ENCODE data around the gene NPPC. TPM values are rescaled to one million over a fixed set of nuclear protein-coding genes. Genes with fewer than 3 reads are reported as not detected.
A peak's percentile ranks its signal among the peaks of the same experiment; 100 is the strongest.

Gene NPPC
- total RNA-seq, 3 donors from 2014 or later, result 0.44 to 0.66 TPM; not detected in 1

DNA sequence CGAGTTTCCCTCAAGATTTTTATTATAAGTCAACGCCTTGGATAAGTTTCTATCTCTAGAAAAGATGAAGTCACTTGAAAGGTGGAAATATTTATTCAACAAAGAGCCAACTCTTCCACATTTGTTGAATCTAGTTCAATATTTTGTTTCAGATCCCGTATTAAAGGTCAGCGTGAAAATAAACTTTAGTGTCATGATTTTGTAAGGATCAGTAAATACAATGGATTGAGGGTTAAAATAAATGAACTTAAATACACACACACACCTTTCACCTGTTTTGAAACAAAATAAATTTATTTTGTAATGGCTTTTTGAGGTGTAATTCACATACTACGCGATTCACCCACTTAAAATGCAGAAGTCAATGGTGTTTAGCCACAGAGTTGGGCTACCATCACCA lies 16.0 kb upstream of the NPPC start:
- H3K27ac ChIP-seq, result no peak overlapping the region
- H3K9me3 ChIP-seq, result no peaks in the 10 kb centered on the region
- H3K4me1 ChIP-seq, result no peaks in the 10 kb centered on the region
- intact Hi-C loops (cut with DNase I; ENCODE audit: low total_unique reads), result no loop called here
- no peak overlapping the region for H3K4me3 ChIP-seq
- no peak for TF ChIP-seq POLR2AphosphoS5 (IDR thresholded peaks at IDR 0.05)
- no peak for TF ChIP-seq POLR2A (IDR thresholded peaks at IDR 0.05)
- TF ChIP-seq, protein P1, sequence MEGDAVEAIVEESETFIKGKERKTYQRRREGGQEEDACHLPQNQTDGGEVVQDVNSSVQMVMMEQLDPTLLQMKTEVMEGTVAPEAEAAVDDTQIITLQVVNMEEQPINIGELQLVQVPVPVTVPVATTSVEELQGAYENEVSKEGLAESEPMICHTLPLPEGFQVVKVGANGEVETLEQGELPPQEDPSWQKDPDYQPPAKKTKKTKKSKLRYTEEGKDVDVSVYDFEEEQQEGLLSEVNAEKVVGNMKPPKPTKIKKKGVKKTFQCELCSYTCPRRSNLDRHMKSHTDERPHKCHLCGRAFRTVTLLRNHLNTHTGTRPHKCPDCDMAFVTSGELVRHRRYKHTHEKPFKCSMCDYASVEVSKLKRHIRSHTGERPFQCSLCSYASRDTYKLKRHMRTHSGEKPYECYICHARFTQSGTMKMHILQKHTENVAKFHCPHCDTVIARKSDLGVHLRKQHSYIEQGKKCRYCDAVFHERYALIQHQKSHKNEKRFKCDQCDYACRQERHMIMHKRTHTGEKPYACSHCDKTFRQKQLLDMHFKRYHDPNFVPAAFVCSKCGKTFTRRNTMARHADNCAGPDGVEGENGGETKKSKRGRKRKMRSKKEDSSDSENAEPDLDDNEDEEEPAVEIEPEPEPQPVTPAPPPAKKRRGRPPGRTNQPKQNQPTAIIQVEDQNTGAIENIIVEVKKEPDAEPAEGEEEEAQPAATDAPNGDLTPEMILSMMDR (IDR thresholded peaks at IDR 0.05), result no peak
- no peaks in the 10 kb centered on the region for H3K27me3 ChIP-seq
- H3K36me3 ChIP-seq, result no peaks in the 10 kb centered on the region
- DNase-seq (ENCODE audit: low spot score in 2 of 2), result no peak

DNA sequence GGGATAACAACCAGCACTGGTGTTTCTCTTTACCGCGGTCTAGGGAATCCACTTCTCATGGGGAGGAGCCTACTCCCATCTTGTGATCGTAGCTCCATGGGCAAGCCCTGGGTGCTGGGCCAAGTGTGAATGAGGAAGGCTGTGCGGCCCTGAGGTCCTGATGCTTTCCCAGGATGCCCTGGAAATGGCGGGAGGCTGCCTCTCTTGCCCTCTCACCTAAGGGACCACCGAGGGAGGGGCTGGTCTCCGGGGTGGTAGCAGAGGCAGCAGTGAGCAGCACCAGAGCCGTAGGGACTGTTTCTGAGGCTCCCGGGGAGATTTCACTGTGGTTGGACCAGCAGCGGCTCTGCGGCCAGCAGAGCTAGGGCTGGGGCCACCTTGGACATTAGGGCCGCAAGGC lies 15.5 kb upstream of the NPPC start:
- H3K4me1 ChIP-seq, result no peaks in the 10 kb centered on the region
- DNase-seq (ENCODE audit: low spot score in 2 of 2), result no peak
- H3K27ac ChIP-seq, result no peak overlapping the region
- H3K27me3 ChIP-seq, result no peaks in the 10 kb centered on the region
- intact Hi-C loops (cut with DNase I; ENCODE audit: low total_unique reads), result no loop called here
- no peaks in the 10 kb centered on the region for H3K36me3 ChIP-seq
- TF ChIP-seq, protein P1 (IDR thresholded peaks at IDR 0.05), result no peak
- TF ChIP-seq POLR2A (IDR thresholded peaks at IDR 0.05) (no peak), POLR2AphosphoS5 (IDR thresholded peaks at IDR 0.05) (no peak)
- no peaks in the 10 kb centered on the region for H3K9me3 ChIP-seq
- H3K4me3 ChIP-seq, result no peak overlapping the region

DNA sequence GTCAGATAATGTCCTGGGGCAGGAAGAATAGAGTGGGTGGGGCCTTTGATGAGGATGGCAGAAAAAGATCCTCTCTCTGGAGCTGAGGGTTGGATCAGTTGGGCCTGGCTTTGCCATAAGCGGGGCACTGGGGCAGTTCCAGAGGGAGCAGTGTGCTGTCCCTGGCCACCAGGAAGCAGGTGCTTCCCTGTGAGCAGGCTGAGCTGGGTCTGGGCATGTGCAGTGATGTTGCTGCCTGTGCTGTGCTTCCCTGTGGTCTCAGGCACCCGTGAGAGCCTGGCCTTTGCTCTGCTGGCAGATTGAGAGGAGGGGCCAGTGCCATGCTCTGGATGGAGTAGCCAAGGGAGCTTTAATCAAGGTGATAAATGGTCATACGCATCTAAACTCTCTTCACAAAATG lies 14.6 kb upstream of the NPPC start:
- intact Hi-C loops (cut with DNase I; ENCODE audit: low total_unique reads), result no loop called here
- DNase-seq (ENCODE audit: low spot score in 2 of 2), result peak in 1 of 2 donors; percentile 16

DNA sequence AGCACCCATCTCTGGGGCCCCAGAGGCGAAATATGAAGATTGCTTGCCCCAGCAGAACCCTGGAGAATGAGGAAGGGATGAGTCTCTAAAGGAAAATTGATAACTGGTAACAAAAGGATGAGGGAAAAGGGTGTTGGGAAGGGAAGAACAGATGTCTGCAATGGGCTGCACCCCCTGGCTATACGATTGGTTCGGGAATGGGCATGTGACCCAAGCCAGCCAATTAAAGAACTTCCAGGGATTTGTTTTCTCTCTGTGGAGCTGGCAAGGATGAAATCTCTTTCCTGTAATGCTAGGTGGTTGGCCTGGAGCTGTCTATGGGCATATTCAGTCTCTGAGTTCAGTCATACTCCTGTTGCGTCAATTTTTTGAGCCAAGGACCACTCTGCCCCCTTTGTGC lies 12.8 kb upstream of the NPPC start:
- intact Hi-C loops (cut with DNase I; ENCODE audit: low total_unique reads), result no loop called here
- Histone ChIP-seq H3K4me1 (no peaks in the 10 kb centered on the region), H3K27me3 (no peaks in the 10 kb centered on the region), H3K4me3 (no peak overlapping the region), H3K36me3 (no peaks in the 10 kb centered on the region), H3K9me3 (no peaks in the 10 kb centered on the region), H3K27ac (no peak overlapping the region)
- DNase-seq (ENCODE audit: low spot score in 2 of 2), result no peak
- TF ChIP-seq POLR2A (IDR thresholded peaks at IDR 0.05), result no peak
- TF ChIP-seq, protein P1 (IDR thresholded peaks at IDR 0.05), result no peak
- TF ChIP-seq POLR2AphosphoS5 (IDR thresholded peaks at IDR 0.05), result no peak

More for the DNA sequence above, 14.6 kb upstream of the NPPC start:
- Histone ChIP-seq H3K4me1 (no peaks in the 10 kb centered on the region), H3K27me3 (no peaks in the 10 kb centered on the region), H3K4me3 (no peak overlapping the region), H3K36me3 (no peaks in the 10 kb centered on the region), H3K27ac (no peak overlapping the region), H3K9me3 (no peaks in the 10 kb centered on the region)
- TF ChIP-seq, protein P1 (IDR thresholded peaks at IDR 0.05), result no peak
- no peak for TF ChIP-seq POLR2A (IDR thresholded peaks at IDR 0.05)
- TF ChIP-seq POLR2AphosphoS5 (IDR thresholded peaks at IDR 0.05), result no peak

DNA sequence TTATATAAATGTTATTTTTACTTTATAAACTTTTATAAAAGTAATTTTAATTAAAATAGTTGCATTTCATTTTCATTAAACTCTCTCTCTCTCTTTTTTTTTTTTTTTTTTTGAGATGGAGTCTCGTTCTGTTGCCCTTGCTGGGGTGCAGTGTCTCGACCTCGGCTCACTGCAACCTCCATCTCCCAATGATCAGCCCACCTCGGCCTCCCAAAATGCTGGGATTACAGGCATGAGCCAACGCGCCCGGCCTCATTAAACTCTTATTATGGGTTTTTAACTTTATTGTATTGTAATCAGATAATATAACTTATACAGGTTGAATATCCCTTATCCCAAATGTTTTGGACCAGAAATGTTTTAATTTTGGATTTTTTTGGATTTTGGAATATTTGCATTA lies 10.9 kb upstream of the NPPC start:
- Histone ChIP-seq H3K27me3 (no peaks in the 10 kb centered on the region), H3K9me3 (no peaks in the 10 kb centered on the region), H3K36me3 (no peaks in the 10 kb centered on the region), H3K4me1 (no peaks in the 10 kb centered on the region), H3K4me3 (no peak overlapping the region), H3K27ac (no peak overlapping the region)
- DNase-seq (ENCODE audit: low spot score in 2 of 2), result no peak
- intact Hi-C loops (cut with DNase I; ENCODE audit: low total_unique reads), result no loop called here
- TF ChIP-seq POLR2AphosphoS5 (IDR thresholded peaks at IDR 0.05) (no peak), POLR2A (IDR thresholded peaks at IDR 0.05) (no peak)
- TF ChIP-seq, protein P1 (IDR thresholded peaks at IDR 0.05), result no peak
